ENCODE measurements around the gene TRPM5. TPM values are rescaled to one million over a fixed set of nuclear protein-coding genes. Genes with fewer than 3 reads are reported as not detected.

Gene TRPM5
- total RNA-seq, 1 experiment from 2014 or later, result 0.07 TPM

GRCh38 chr11:2410616-2411015 is 33.7 kb downstream of the TRPM5 start (continued):
- TF ChIP-seq ZNF138 (CRISPR knock-in tag; conservative IDR thresholded peaks at IDR 0.05), result no peak
- no peak for TF ChIP-seq HMGA2 (CRISPR knock-in tag; IDR thresholded peaks at IDR 0.05)

GRCh38 chr11:2409611-2410468 is 34.5 kb downstream of the TRPM5 start:
- DNase-seq (ENCODE audit: low spot score) (no peak), ATAC-seq (no peak)
- Mint-ChIP-seq H3K4me1 (no peaks in the 10 kb centered on the region), H3K9me3 (no peaks in the 10 kb centered on the region), H3K27ac (no peak overlapping the region), H3K36me3 (no peaks in the 10 kb centered on the region), H3K27me3 (ENCODE audit: low read depth) (no peaks in the 10 kb centered on the region), H3K4me3 (no peak overlapping the region)
- POLR2A ChIA-PET, result no interaction called here
- TF ChIP-seq SMAD3 (CRISPR knock-in tag; IDR thresholded peaks at IDR 0.05; ENCODE audit: borderline replicate concordance) (no peak), JUN (CRISPR knock-in tag; IDR thresholded peaks at IDR 0.05) (no peak), NR2C2 (CRISPR knock-in tag; IDR thresholded peaks at IDR 0.05) (no peak), TP53 (CRISPR knock-in tag; IDR thresholded peaks at IDR 0.05) (no peak), GABPB1 (CRISPR knock-in tag; IDR thresholded peaks at IDR 0.05) (0 out of 2 replicates have a peak, but pooled peaks have one; percentile 30), KAT7 (CRISPR knock-in tag; IDR thresholded peaks at IDR 0.05; ENCODE audit: borderline replicate concordance) (no peak), JAZF1 (CRISPR knock-in tag; IDR thresholded peaks at IDR 0.05) (no peak)
- CTCF ChIA-PET, result interaction anchor here (1.9 to 2.7 kb wide), 3 partner anchors 9 to 105 kb away, joined by 8 to 22 read pairs (median 8); partner anchors contain the start of gene TSSC4

GRCh38 chr11:2409126-2409525 is 35.2 kb downstream of the TRPM5 start:
- Mint-ChIP-seq H3K27ac (no peak overlapping the region), H3K4me3 (no peak overlapping the region)
- POLR2A ChIA-PET, result no interaction called here

GRCh38 chr11:2408671-2409070 is 35.6 kb downstream of the TRPM5 start:
- ChIA-PET POLR2A (no interaction called here), CTCF (interaction anchor here (0.5 to 2.7 kb wide), 5 partner anchors 8 to 576 kb away, joined by 3 to 22 read pairs (median 8); partner anchors contain the start of gene TSSC4)
- H3K36me3 Mint-ChIP-seq, result no peaks in the 10 kb centered on the region
- no peaks in the 10 kb centered on the region for H3K9me3 Mint-ChIP-seq
- TF ChIP-seq JAZF1 (CRISPR knock-in tag; IDR thresholded peaks at IDR 0.05) (no peak), ZNF671 (CRISPR knock-in tag; IDR thresholded peaks at IDR 0.05) (no peak), ZNF396 (CRISPR knock-in tag; IDR thresholded peaks at IDR 0.05; ENCODE audit: borderline replicate concordance) (no peak), GABPB1 (CRISPR knock-in tag; IDR thresholded peaks at IDR 0.05) (no peak), ETV6 (CRISPR knock-in tag; IDR thresholded peaks at IDR 0.05) (no peak), ZNF423 (CRISPR knock-in tag; IDR thresholded peaks at IDR 0.05) (no peak), TP53 (CRISPR knock-in tag; IDR thresholded peaks at IDR 0.05) (no peak), ZNF317 (CRISPR knock-in tag; IDR thresholded peaks at IDR 0.05; ENCODE audit: borderline replicate concordance, low read depth) (no peak), TEAD1 (CRISPR knock-in tag; IDR thresholded peaks at IDR 0.05) (no peak), EMX1 (CRISPR knock-in tag; IDR thresholded peaks at IDR 0.05) (no peak), E2F5 (CRISPR knock-in tag; IDR thresholded peaks at IDR 0.05) (no peak), ZNF416 (CRISPR knock-in tag; IDR thresholded peaks at IDR 0.05) (no peak), RELA (CRISPR knock-in tag; IDR thresholded peaks at IDR 0.05; ENCODE audit: borderline replicate concordance) (no peak), FOXP1 (CRISPR knock-in tag; IDR thresholded peaks at IDR 0.05; ENCODE audit: borderline replicate concordance) (no peak)
- H3K4me1 Mint-ChIP-seq, result no peaks in the 10 kb centered on the region
- no peaks in the 10 kb centered on the region for H3K27me3 Mint-ChIP-seq (ENCODE audit: low read depth)
- no peak overlapping the region for H3K27ac Mint-ChIP-seq
- DNase-seq (ENCODE audit: low spot score) (no peak), ATAC-seq (no peak)
- no peak overlapping the region for H3K4me3 Mint-ChIP-seq

More at GRCh38 chr11:2409126-2409525, 35.2 kb downstream of the TRPM5 start:
- TF ChIP-seq HMGA2 (CRISPR knock-in tag; IDR thresholded peaks at IDR 0.05), result no peak
- TF ChIP-seq ZNF317 (CRISPR knock-in tag; IDR thresholded peaks at IDR 0.05; ENCODE audit: borderline replicate concordance, low read depth), result no peak
- no peak for TF ChIP-seq ESRRA (CRISPR knock-in tag; IDR thresholded peaks at IDR 0.05; ENCODE audit: borderline replicate concordance)
- TF ChIP-seq E2F5 (CRISPR knock-in tag; IDR thresholded peaks at IDR 0.05), result no peak
- no peak for TF ChIP-seq ZNF416 (CRISPR knock-in tag; IDR thresholded peaks at IDR 0.05)
- TF ChIP-seq TP53 (CRISPR knock-in tag; IDR thresholded peaks at IDR 0.05), result no peak
- TF ChIP-seq NFYB (CRISPR knock-in tag; conservative IDR thresholded peaks at IDR 0.05; ENCODE audit: low read depth), result no peak
- TF ChIP-seq ZNF425 (CRISPR knock-in tag; conservative IDR thresholded peaks at IDR 0.05), result no peak
- no peak for TF ChIP-seq ZNF671 (CRISPR knock-in tag; IDR thresholded peaks at IDR 0.05)
- Mint-ChIP-seq H3K4me1 (no peaks in the 10 kb centered on the region), H3K9me3 (no peaks in the 10 kb centered on the region), H3K27me3 (ENCODE audit: low read depth) (no peaks in the 10 kb centered on the region), H3K36me3 (no peaks in the 10 kb centered on the region)
- no peak for ATAC-seq
- CTCF ChIA-PET, result interaction anchor here (0.5 to 2.7 kb wide), 4 partner anchors 8 to 576 kb away, joined by 3 to 22 read pairs (median 8); partner anchors contain the start of gene TSSC4
- DNase-seq (ENCODE audit: low spot score), result no peak

Data from WTC11 (cell line).